ENCODE data around the gene RBM33.

The RBM33 gene

GRCh38 chr7:155639958-155640520 lies 4.4 kb upstream of the RBM33 start:
- H3K27me3 Mint-ChIP-seq, result peaks cover 21% of the 10 kb centered on the region
- H3K4me1 Mint-ChIP-seq, result peaks cover 13% of the 10 kb centered on the region
- H3K36me3 Mint-ChIP-seq, result peaks cover 47% of the 10 kb centered on the region
- no peak overlapping the region for H3K4me3 Mint-ChIP-seq
- no peak overlapping the region for H3K27ac Mint-ChIP-seq
- peaks cover 35% of the 10 kb centered on the region for H3K9me3 Mint-ChIP-seq
- CTCF ChIA-PET, result no interaction called here
- no peak for DNase-seq

- Mint-ChIP-seq H3K9me3 (peaks cover 35% of the 10 kb centered on the region), H3K4me1 (peaks cover 16% of the 10 kb centered on the region), H3K27ac (no peak overlapping the region), H3K36me3 (peaks cover 49% of the 10 kb centered on the region), H3K4me3 (no peak overlapping the region), H3K27me3 (peaks cover 21% of the 10 kb centered on the region)
- DNase-seq, result no peak
- CTCF ChIA-PET, result no interaction called here
Observed at GRCh38 chr7:155640629-155641028, 3.8 kb upstream of the RBM33 start.

DNA sequence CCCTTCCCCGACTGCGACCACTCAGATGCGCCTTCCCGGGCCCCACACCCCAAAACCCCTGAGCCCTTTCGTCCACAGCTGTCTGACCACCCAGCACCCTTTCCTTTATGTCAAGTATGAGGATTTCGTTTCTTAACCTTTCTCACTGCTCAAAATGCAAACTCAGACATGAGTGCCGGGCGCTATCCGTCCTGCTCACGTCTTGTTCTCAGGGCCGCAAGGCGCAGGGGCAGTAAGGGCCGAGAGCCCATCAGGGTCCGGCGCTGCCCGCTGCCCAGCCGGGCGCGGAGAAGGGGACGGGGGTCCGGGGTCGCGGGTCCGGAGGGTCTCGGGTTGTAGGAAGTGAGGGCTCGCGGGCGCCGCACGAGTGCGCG lies 670 bp upstream of the RBM33 start:
- Mint-ChIP-seq H3K36me3 (peaks cover 69% of the 10 kb centered on the region), H3K4me1 (peaks cover 45% of the 10 kb centered on the region), H3K27ac (peak overlapping the region; percentile 96), H3K9me3 (peaks cover 19% of the 10 kb centered on the region), H3K4me3 (peak overlapping the region; percentile 92), H3K27me3 (peaks cover 1% of the 10 kb centered on the region)
- CTCF ChIA-PET, result interaction anchor here (1.1 kb wide), 1 partner anchor 716 kb away, joined by 3 read pairs; no protein-coding TSS in a partner anchor
- DNase-seq, result no peak

DNA sequence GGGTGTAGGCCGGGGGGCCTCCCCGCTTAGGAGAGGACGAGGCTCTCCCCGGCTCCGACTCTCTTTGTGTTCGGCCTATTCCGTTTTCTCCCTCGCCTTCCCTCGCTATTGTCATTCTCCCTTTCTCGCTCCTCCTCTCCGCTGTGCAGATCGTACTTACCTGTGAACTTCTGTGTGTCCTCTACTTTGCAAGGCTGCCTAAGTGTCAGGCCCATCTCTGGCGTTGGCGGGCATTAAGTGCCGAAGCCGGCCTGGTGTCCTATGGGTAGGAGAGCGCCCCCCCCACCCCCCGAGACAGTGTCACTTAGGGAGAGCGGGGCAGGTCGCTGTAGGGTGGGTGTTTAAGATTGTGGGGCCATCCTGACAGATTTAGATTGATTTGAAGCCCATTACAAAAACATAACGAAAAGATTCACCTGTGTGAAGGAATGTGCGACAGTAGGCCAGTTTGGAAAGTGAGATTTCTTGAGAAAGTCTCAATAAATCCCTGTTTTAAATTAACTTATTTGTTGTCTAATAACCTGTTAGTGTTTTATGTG lies 579 bp downstream of the RBM33 start:
- H3K4me3 Mint-ChIP-seq, result peak overlapping the region; percentile 92
- H3K4me1 Mint-ChIP-seq, result peaks cover 55% of the 10 kb centered on the region
- peaks cover 21% of the 10 kb centered on the region for H3K9me3 Mint-ChIP-seq
- peak overlapping the region; percentile 96 for H3K27ac Mint-ChIP-seq
- no peaks in the 10 kb centered on the region for H3K27me3 Mint-ChIP-seq
- peak; percentile 58 for DNase-seq
- H3K36me3 Mint-ChIP-seq, result peaks cover 73% of the 10 kb centered on the region
- CTCF ChIA-PET, result no interaction called here

DNA sequence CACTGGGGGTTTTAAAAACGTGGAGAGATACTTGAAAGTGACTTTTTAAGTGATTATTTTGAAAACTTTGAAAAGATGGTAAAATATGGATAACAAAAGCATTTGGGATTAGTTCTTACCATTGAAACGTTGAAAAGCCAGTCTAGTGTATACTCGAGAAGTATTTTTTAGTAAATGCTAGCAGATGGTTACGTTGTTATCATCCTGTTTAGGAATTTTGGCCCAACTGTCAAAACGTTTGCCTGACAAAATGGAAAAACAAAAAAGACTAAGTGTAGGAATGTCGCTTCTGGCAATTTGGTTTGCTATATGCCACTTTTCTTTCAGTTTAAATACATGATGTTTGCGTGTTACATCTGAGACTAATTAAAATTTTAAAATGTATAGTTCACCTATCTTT lies 1.2 kb downstream of the RBM33 start:
- H3K4me3 Mint-ChIP-seq, result peak overlapping the region; percentile 92
- H3K4me1 Mint-ChIP-seq, result peaks cover 59% of the 10 kb centered on the region
- CTCF ChIA-PET, result no interaction called here
- DNase-seq, result no peak
- H3K27ac Mint-ChIP-seq, result peak overlapping the region; percentile 96
- H3K9me3 Mint-ChIP-seq, result peaks cover 23% of the 10 kb centered on the region
- H3K36me3 Mint-ChIP-seq, result peaks cover 72% of the 10 kb centered on the region
- H3K27me3 Mint-ChIP-seq, result no peaks in the 10 kb centered on the region

DNA sequence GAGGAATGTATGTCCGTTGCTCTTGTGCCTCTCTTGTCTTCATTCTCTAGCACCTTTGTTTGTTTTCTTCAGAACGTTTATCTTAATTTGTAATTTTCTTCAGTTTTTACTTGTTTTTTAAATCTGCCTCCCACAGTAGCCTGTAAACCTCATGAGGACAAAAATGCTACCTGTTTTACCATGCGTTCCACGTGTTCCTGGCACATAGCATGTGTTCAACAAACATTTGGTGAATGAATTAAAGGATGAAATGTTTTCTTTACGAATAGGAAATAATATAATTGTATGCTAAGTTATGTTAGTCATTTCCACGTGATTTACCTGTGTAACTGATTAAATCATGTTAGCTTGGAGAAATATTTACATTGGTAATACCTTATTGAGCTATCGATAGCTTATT lies 2.2 kb downstream of the RBM33 start:
- Mint-ChIP-seq H3K4me3 (peak overlapping the region; percentile 92), H3K36me3 (peaks cover 65% of the 10 kb centered on the region), H3K27me3 (no peaks in the 10 kb centered on the region), H3K27ac (no peak overlapping the region), H3K9me3 (peaks cover 20% of the 10 kb centered on the region), H3K4me1 (peaks cover 67% of the 10 kb centered on the region)
- CTCF ChIA-PET, result no interaction called here
- no peak for DNase-seq

DNA sequence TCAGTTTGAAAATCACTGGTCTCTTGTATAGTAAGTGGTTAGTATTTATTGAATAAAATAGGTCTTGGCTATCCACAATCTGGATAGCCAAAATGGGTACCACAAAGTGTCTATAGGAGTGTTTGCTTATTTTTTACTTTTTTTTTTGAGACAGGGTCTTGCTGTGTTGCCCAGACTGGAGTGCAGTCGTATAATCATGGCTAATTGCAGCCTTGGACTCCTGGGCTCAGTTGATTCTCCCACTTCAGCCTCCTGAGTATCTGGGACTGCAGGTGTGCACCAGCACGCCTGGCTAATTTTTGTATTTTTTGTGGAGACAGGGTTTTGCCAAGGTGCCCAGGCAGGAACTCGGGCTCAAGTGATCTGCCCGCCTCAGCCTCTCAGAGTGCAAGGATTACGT lies 2.8 kb downstream of the RBM33 start:
- CTCF ChIA-PET, result no interaction called here
- no peak for DNase-seq
- Mint-ChIP-seq H3K4me3 (no peak overlapping the region), H3K9me3 (peaks cover 20% of the 10 kb centered on the region), H3K4me1 (peaks cover 69% of the 10 kb centered on the region), H3K36me3 (peaks cover 62% of the 10 kb centered on the region), H3K27me3 (no peaks in the 10 kb centered on the region), H3K27ac (no peak overlapping the region)

DNA sequence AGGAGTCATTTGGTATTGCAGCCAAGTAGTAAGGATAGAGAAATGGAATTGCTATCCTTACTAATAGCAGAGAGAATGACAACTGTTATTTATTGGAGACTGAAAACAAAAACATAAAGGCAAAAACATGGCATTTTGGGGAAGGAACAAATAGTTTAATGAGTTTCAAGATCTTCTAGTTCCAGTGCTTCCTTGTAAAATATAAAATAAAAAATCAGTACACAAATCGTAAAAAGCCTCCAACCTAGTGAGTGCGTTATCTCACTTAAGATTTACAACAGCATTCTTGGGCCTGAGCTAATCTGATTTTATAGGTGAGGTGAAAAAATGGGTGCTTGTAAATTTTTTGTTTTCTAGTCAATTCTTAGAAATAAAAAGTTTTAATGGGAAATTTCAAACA lies 3.3 kb downstream of the RBM33 start:
- no peaks in the 10 kb centered on the region for H3K27me3 Mint-ChIP-seq
- peaks cover 64% of the 10 kb centered on the region for H3K36me3 Mint-ChIP-seq
- no peak overlapping the region for H3K27ac Mint-ChIP-seq
- peaks cover 20% of the 10 kb centered on the region for H3K9me3 Mint-ChIP-seq
- no peak overlapping the region for H3K4me3 Mint-ChIP-seq
- DNase-seq, result no peak
- CTCF ChIA-PET, result no interaction called here
- peaks cover 70% of the 10 kb centered on the region for H3K4me1 Mint-ChIP-seq

- Mint-ChIP-seq H3K27me3 (no peaks in the 10 kb centered on the region), H3K36me3 (peaks cover 59% of the 10 kb centered on the region), H3K4me3 (no peak overlapping the region), H3K4me1 (peaks cover 64% of the 10 kb centered on the region), H3K27ac (no peak overlapping the region), H3K9me3 (peaks cover 20% of the 10 kb centered on the region)
- no peak for DNase-seq
- CTCF ChIA-PET, result no interaction called here
Observed at GRCh38 chr7:155648752-155649339, 4.4 kb downstream of the RBM33 start.

- no peaks in the 10 kb centered on the region for H3K27me3 Mint-ChIP-seq
- H3K27ac Mint-ChIP-seq, result no peak overlapping the region
- peaks cover 20% of the 10 kb centered on the region for H3K9me3 Mint-ChIP-seq
- H3K4me3 Mint-ChIP-seq, result no peak overlapping the region
- CTCF ChIA-PET, result no interaction called here
- peaks cover 57% of the 10 kb centered on the region for H3K36me3 Mint-ChIP-seq
- no peak for DNase-seq
- H3K4me1 Mint-ChIP-seq, result peaks cover 69% of the 10 kb centered on the region
Observed at GRCh38 chr7:155649588-155649987, 5.1 kb downstream of the RBM33 start.

DNA sequence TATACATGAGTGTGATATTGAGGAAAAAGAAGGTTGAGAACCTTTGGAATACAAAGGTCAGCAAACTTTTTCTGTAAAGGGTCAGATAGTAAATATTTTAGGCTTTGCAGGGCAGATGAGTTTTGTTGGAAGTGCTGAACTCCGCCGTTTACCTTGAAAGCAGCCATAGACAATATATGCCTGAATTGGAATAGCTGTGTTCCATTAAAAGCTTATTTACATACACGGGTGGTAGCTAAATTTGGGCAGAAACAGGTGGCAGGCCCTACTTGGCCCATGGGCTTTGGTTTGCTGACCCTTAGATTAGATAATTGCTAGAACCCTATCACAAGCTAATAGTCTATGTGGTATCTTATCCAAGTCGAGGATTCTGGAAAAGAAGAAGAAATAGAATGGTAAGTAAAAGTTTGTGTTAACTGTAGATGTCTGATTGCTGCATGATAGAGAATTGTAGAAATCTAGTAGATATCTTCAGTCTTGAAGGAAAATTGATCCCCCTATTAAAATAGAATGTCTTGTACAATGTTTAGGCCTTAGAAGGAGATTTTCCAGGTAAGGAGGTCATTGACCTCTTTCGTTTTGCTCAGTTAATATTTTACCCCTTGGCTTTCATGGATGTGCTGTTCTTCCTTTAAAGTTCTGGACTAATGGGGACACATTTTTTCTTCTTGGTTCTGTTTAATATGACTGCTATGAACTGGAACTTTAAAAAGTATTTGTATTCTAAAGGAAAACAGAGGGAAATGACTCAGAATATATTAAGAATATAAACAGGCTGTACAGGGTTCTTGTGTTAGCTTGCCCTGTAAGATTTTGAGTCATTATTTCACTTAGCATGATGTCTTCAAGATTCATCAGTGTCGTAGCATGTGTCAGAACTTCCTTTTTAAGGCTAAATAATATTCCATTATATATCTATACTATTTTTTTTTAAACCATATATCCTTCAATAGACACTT lies 8.0 kb downstream of the RBM33 start:
- no peaks in the 10 kb centered on the region for H3K27me3 Mint-ChIP-seq
- peaks cover 60% of the 10 kb centered on the region for H3K4me1 Mint-ChIP-seq
- H3K4me3 Mint-ChIP-seq, result no peak overlapping the region
- no peak for DNase-seq
- H3K9me3 Mint-ChIP-seq, result peaks cover 20% of the 10 kb centered on the region
- H3K36me3 Mint-ChIP-seq, result peaks cover 43% of the 10 kb centered on the region
- CTCF ChIA-PET, result no interaction called here
- peak overlapping the region; percentile 49 for H3K27ac Mint-ChIP-seq

DNA sequence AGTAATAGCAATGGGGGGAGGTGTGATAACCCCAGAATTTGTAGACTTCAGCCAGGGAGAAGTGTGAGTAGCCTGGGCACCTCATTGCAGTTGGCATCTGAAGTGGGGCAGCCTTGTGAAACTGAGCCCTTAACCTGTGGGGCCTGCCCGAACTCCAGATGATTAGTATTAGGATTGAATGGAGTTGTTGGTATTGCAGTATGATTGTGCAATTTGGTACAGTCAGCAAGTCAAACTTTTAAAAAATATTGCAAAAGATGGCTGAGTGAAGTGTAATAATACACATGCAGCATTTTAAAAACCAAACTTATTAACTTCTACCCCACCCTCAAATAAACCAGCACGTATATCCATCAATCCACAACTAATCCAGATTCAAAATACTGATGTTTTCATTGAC lies 9.3 kb downstream of the RBM33 start:
- H3K4me1 Mint-ChIP-seq, result peaks cover 50% of the 10 kb centered on the region
- H3K27ac Mint-ChIP-seq, result no peak overlapping the region

DNA sequence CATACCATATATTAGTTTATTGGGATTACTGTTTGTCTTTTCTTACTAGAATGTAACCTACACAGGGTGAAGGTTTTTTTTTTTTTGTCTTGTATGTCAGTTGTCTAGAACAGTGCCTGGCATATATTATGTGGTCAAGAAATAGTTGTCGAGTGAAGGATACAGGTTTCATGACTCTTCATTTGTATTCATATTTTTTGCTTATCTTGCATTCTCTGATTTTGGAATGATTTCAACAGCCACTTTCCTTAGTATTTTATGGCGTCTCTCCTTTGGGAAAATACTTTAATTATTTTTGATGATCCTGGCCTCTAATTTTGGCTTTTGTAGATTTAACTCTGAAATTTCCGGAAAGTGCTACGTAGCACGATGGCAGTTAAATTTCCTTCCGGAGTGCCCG lies 12.4 kb downstream of the RBM33 start:
- Mint-ChIP-seq H3K27me3 (no peaks in the 10 kb centered on the region), H3K36me3 (peaks cover 20% of the 10 kb centered on the region), H3K4me3 (no peak overlapping the region), H3K9me3 (no peaks in the 10 kb centered on the region), H3K27ac (no peak overlapping the region), H3K4me1 (peaks cover 38% of the 10 kb centered on the region)
- CTCF ChIA-PET, result interaction anchor here (1.0 to 1.1 kb wide), 2 partner anchors 12 to 24 kb away, joined by 3 read pairs; no protein-coding TSS in a partner anchor
- no peak for DNase-seq

More for the DNA sequence above, 9.3 kb downstream of the RBM33 start:
- Mint-ChIP-seq H3K27me3 (no peaks in the 10 kb centered on the region), H3K36me3 (peaks cover 29% of the 10 kb centered on the region), H3K9me3 (peaks cover 13% of the 10 kb centered on the region), H3K4me3 (no peak overlapping the region)
- CTCF ChIA-PET, result no interaction called here
- DNase-seq, result no peak

- DNase-seq, result no peak
- CTCF ChIA-PET, result interaction anchor here (1.8 kb wide), 1 partner anchor 62 kb away, joined by 6 read pairs; no protein-coding TSS in a partner anchor
- H3K4me3 Mint-ChIP-seq, result no peak overlapping the region
Observed at GRCh38 chr7:155660059-155660757, 15.7 kb downstream of the RBM33 start.

More at GRCh38 chr7:155660059-155660757, 15.7 kb downstream of the RBM33 start:
- Mint-ChIP-seq H3K36me3 (peaks cover 26% of the 10 kb centered on the region), H3K9me3 (no peaks in the 10 kb centered on the region), H3K27ac (no peak overlapping the region), H3K27me3 (no peaks in the 10 kb centered on the region), H3K4me1 (peaks cover 30% of the 10 kb centered on the region)
